ENCODE measurements around the gene DNAJB6. TPM values are rescaled to one million over a fixed set of nuclear protein-coding genes. Genes with fewer than 3 reads are reported as not detected.
A peak's percentile ranks its signal among the peaks of the same experiment; 100 is the strongest.

DNAJB6 gene
- total and polyA plus RNA-seq, 7 donors = 71.5 to 145 (median 120) TPM

DNA sequence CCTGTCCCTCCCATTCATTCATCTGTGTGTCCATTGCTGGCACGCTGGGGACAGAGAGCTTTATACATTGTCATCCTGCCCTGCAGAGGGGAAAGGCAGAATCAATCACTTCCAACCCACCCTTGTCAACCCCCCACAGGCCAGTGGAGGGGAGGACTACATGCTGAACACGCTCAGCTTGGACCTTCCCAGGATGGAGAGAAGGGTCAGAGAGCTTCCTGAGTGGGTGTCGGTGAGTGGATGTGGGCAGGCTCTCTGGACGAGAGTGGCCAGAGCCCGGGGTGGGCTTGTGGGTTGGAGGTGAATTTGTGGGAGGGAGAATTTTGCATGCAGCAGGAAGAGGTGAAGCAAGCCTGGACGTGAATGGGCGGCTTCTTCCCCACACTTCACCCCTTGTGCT lies 93.9 kb downstream of the DNAJB6 start:
- TF ChIP-seq POLR2A (IDR thresholded peaks at IDR 0.05) = no peak
- TF ChIP-seq, protein P1, sequence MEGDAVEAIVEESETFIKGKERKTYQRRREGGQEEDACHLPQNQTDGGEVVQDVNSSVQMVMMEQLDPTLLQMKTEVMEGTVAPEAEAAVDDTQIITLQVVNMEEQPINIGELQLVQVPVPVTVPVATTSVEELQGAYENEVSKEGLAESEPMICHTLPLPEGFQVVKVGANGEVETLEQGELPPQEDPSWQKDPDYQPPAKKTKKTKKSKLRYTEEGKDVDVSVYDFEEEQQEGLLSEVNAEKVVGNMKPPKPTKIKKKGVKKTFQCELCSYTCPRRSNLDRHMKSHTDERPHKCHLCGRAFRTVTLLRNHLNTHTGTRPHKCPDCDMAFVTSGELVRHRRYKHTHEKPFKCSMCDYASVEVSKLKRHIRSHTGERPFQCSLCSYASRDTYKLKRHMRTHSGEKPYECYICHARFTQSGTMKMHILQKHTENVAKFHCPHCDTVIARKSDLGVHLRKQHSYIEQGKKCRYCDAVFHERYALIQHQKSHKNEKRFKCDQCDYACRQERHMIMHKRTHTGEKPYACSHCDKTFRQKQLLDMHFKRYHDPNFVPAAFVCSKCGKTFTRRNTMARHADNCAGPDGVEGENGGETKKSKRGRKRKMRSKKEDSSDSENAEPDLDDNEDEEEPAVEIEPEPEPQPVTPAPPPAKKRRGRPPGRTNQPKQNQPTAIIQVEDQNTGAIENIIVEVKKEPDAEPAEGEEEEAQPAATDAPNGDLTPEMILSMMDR (IDR thresholded peaks at IDR 0.05) = no peak
- TF ChIP-seq POLR2AphosphoS5 (IDR thresholded peaks at IDR 0.05) = no peak
- TF ChIP-seq EP300 (IDR thresholded peaks at IDR 0.05) = no peak
- WGBS, 2 donors = 74 to 79% methylated on average over 7 of the region's 7 CpGs
- intact Hi-C loops (cut with DNase I) = no loop called here
- no peaks in the 10 kb centered on the region for H3K27me3 ChIP-seq
- no peaks in the 10 kb centered on the region for H3K9me3 ChIP-seq
- peaks cover 0 to 10% (median 7%) of the 10 kb centered on the region in 4 donors for H3K4me1 ChIP-seq
- no peak overlapping the region for H3K27ac ChIP-seq
- no peaks in the 10 kb centered on the region for H3K36me3 ChIP-seq
- H3K4me3 ChIP-seq = no peak overlapping the region
- DNase-seq = peak; percentile 34

DNA sequence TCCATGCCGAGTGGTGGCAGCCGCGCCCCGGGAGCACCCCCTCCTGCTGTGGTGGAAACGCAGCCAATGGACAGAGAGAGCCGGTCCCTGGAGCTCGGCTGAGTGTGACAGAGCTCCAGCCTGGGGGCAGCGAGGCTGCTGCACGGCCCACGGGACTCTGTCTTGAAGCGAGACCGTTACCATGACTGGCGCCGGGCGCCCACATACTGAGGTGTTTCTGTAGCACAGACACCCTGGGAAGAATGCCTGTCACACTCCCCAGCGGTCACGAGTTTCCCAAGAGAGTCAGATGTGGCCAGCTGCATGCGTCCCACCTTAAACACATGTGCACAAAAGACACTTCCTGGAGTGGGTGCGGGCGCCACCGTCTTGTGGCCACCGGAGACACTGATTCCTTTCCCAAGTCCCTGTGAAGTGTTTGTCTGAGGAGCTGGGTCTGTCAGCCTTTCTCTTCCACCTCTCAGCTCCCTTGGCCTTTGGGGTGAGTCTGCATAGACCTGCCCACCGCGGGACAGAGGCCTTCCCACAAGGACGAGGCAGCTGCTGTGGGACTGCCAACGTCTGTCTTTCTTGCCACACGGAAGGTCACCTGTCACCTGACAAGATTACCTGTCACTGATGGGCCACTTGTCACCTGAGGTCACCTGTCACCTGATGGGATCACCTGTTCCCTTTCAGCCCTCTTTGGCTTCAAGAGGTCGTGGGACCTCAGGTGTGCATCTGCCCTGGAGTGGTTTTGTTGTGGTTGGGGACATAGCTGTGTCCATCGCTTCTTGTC lies 94.6 kb downstream of the DNAJB6 start:
- no peaks in the 10 kb centered on the region for H3K9me3 ChIP-seq
- no peaks in the 10 kb centered on the region for H3K27me3 ChIP-seq
- DNase-seq = peak; percentile 54
- no peaks in the 10 kb centered on the region for H3K36me3 ChIP-seq
- no peak overlapping the region for H3K27ac ChIP-seq
- TF ChIP-seq POLR2A (IDR thresholded peaks at IDR 0.05) (no peak), POLR2AphosphoS5 (IDR thresholded peaks at IDR 0.05) (no peak), EP300 (IDR thresholded peaks at IDR 0.05) (no peak)
- TF ChIP-seq, protein P1 (IDR thresholded peaks at IDR 0.05) = no peak
- 83 to 87% methylated on average over 29 of the region's 29 CpGs for WGBS, 2 donors
- peaks cover 0 to 10% (median 7%) of the 10 kb centered on the region in 4 donors for H3K4me1 ChIP-seq
- intact Hi-C loops (cut with DNase I) = no loop called here
- H3K4me3 ChIP-seq = no peak overlapping the region

DNA sequence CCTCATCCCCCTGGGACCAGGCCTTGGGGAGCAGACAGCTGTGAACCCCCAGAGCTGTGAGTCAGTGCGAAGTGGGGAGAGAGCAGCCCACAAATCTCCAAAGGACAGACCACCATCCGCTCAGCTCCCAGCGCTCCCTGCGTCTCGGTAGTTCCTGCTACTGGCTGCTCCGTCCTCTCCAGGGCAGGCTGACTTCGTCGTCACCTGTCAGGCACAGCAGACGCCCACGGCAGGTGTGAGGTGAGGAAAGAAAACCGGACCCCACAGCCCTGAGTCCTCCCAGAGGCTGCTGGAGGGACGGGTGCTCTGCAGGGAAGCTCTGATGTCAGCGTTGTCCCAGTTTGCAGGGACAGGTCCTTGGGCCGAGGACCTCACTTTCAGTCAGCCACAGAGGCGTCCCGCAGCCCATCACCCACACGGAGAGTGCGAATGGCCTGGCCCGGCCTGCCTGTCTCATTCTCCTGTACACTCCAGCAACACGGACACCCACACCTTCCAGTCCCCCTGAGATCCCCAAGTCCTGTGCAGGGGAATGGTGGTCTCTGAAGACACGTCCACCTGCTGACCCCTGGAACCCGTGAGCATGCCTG lies 95.2 kb downstream of the DNAJB6 start:
- no peak overlapping the region for H3K27ac ChIP-seq
- intact Hi-C loops (cut with DNase I) = no loop called here

DNA sequence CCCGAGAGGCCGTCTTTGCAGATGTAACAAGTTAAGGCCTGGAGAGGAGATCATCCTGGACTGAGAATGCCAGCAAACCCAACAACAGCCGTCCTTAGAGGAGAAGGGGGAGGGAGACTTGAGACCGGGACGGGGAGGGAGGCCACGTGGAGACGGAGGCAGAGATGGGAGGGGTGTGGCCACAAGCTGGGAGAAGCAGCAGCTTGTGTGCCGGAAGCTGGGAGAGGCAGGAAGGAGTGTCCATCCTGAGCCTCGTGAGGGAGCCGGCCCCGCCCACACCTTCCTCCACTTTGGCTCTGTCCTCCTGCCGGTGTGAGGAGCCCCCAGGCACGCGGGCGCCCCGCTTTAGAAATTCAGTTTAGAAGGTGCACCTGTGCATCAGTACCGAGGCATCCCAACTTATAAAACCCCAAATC lies 95.7 kb downstream of the DNAJB6 start:
- intact Hi-C loops (cut with DNase I) = no loop called here
- H3K4me3 ChIP-seq = peak overlapping the region in 3 of 4 donors; percentile 16 to 32 (median 20)
- 13 to 14% methylated on average over 17 of the region's 17 CpGs for WGBS, 2 donors

More for the DNA sequence above, 95.2 kb downstream of the DNAJB6 start:
- WGBS, 2 donors = 72 to 82% methylated on average over 22 of the region's 22 CpGs
- Histone ChIP-seq H3K4me1 (peaks cover 0 to 10% (median 7%) of the 10 kb centered on the region in 4 donors), H3K36me3 (no peaks in the 10 kb centered on the region), H3K4me3 (peak overlapping the region in 1 of 4 donors; percentile 16), H3K9me3 (no peaks in the 10 kb centered on the region), H3K27me3 (no peaks in the 10 kb centered on the region)
- TF ChIP-seq POLR2AphosphoS5 (IDR thresholded peaks at IDR 0.05) = no peak
- TF ChIP-seq EP300 (IDR thresholded peaks at IDR 0.05) = no peak
- TF ChIP-seq POLR2A (IDR thresholded peaks at IDR 0.05) = no peak
- TF ChIP-seq, protein P1 (IDR thresholded peaks at IDR 0.05) = no peak
- DNase-seq = peak; percentile 54

More for the DNA sequence above, 95.7 kb downstream of the DNAJB6 start:
- peak; percentile 62 for DNase-seq
- Histone ChIP-seq H3K27me3 (no peaks in the 10 kb centered on the region), H3K36me3 (no peaks in the 10 kb centered on the region), H3K4me1 (peaks cover 0 to 10% (median 7%) of the 10 kb centered on the region in 4 donors), H3K27ac (no peak overlapping the region), H3K9me3 (no peaks in the 10 kb centered on the region)
- TF ChIP-seq, protein P1 (IDR thresholded peaks at IDR 0.05) = no peak
- TF ChIP-seq EP300 (IDR thresholded peaks at IDR 0.05) = no peak
- TF ChIP-seq POLR2AphosphoS5 (IDR thresholded peaks at IDR 0.05) = no peak
- no peak for TF ChIP-seq POLR2A (IDR thresholded peaks at IDR 0.05)
